Fibroblast of skin of abdomen (primary cell): Measurements from ENCODE around the gene PPP2R3B. TPM values are rescaled to one million over a fixed set of nuclear protein-coding genes. Genes with fewer than 3 reads are reported as not detected.
A peak's percentile ranks its signal among the peaks of the same experiment; 100 is the strongest.
"Not testable (repeated sequence)": the region's sequence is repeated elsewhere in the genome, so short reads cannot be mapped to it uniquely, and the experiment has no call there.

Source experiments
- DNase-seq: peaks from one replicate; pipeline ENCODE4 v3.0.0-alpha.2; 2013
- polyA plus RNA-seq, 2 experiments: library from polyadenylated mRNA; unstranded; fragments of 120-200 nt; gene quantifications; one replicate each; pipeline ENCODE4 v1.2.1, GENCODE V29; 2013; ENCODE audit not compliant: insufficient read length in 2 of 2

Gene PPP2R3B, protein sequence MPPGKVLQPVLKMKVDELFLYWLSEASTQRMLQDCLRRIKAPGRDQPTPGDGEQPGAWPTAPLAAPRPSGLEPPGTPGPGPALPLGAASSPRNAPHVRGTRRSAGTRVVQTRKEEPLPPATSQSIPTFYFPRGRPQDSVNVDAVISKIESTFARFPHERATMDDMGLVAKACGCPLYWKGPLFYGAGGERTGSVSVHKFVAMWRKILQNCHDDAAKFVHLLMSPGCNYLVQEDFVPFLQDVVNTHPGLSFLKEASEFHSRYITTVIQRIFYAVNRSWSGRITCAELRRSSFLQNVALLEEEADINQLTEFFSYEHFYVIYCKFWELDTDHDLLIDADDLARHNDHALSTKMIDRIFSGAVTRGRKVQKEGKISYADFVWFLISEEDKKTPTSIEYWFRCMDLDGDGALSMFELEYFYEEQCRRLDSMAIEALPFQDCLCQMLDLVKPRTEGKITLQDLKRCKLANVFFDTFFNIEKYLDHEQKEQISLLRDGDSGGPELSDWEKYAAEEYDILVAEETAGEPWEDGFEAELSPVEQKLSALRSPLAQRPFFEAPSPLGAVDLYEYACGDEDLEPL
- 28.2 TPM for polyA plus RNA-seq (2013, experiment 1 of 2; ENCODE audit: insufficient read length)
- 28.4 TPM for polyA plus RNA-seq (2013, experiment 2 of 2; ENCODE audit: insufficient read length)

- DNase-seq, result peak; percentile 98
These were observed at the start of gene PPP2R3B for GRCh38 chrX:386768-387575. Gene PPP2R3B (minus strand): TSS chrX:386907. CDS start chrX:386691, 216 bp downstream.

DNA sequence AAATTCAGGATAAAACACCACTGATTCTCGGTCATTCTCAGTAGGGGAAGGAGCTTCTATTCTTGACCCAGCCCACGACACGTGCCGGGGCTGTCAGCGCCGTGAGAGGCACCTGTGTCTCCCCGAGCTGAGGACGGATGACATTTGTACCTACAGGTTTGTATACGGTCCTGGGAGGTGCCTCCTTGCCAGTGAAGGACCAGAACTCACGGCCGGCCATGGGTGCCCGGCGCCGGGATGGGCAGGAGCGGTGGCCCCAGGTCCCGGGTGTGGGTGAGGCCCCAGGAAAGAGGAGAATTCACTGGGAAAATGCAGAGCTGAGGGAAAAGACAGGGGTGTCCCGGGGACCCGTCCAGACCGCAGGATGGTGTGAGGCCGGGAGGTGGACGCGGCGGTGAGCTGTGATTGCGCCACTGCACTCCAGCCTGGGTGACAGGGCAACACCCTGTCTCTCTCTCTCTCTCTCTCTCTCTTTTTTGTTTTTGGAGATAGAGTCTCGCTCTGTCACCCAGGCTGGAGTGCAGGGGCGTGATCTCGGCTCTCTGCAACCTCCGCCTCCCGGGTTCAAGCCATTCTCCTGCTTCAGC is 48.9 kb upstream of the PPP2R3B start:
- no peak for DNase-seq

GRCh38 chrX:434946-435345 is 48.2 kb upstream of the PPP2R3B start:
- no peak for DNase-seq

DNA sequence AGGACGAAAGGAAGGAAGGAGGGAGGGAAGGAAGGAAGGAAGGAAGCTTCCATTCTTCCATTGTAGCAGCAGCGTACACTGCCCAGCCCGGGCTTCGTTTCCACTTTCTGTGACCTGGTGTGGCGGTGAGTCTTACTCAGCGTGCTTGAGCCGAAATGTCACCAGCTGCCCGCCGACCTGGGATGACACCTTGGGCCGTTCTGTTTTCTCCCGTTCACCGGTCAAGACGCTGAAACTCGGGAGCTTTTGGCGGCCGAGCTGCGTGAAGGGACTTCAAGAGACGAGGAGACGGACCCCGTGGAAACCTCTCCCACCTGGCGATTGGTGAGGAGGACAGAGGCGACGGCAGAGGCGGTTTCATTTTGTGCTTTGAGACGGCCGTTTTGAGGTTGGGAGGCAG is 47.1 kb upstream of the PPP2R3B start:
- no peak for DNase-seq

DNA sequence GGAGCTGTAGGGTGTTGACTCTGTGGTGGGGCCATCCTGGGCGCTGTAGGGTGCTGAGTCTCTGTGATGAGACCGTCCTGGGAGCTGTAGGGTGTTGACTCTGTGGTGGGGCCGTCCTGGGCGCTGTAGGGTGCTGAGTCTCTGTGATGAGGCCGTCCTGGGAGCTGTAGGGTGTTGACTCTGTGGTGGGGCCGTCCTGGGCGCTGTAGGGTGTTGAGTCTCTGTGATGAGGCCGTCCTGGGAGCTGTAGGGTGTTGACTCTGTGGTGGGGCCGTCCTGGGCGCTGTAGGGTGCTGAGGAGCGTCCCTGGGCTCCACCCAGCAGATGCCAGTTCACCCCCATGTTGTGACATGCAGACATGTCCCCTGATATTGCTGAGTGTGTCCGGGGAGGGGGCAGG is 46.0 kb upstream of the PPP2R3B start:
- not testable (repeated sequence) for DNase-seq

- DNase-seq, result no peak
These were observed 44.9 kb upstream of the PPP2R3B start for GRCh38 chrX:431492-432111.

DNA sequence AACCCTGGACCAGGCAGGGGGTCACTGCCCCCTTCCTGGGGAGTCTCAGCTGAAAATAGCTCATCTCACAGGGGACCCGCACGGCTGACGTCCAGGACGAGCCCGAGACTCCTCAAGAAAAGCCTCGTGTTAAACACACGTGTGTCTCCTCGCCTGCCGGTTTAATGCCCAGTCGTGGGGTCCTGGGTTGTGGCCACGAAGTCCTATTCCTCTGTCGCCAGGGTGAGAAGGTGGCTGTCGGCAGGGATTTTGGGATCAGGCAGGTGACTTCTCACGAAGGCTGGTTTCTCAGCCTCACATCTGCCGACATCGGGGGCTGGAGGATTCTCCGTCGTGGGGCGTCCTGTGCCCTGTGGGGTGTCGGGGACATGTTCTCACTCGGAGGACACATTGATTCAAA is 44.3 kb upstream of the PPP2R3B start:
- DNase-seq, result no peak

DNA sequence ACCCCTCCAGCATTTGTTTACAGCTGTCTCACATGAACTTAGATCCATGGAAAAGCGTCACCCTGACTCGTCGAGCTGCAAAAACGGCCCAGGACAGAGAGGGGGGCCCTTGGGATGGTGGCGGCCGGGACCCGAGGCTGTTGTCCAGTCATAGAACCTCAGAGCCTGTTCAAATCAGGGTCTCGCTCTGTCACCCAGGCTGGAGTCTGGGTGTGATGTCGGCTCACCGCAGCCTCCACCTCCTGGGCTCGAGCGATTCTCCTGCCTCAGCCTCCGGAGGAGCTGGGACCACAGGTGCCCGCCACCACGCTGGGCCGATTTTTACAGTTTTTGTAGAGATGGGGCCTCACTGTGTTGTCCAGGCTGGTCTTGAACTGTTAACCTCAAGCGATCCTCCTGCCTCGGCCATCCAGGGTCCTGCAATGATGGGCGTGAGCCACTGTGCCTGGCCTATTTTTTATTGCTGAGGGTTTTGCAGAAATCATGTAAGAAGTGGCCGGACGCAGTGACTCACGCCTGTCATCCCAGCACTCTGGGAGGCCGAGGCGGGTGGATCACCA is 42.6 kb upstream of the PPP2R3B start:
- no peak for DNase-seq

DNA sequence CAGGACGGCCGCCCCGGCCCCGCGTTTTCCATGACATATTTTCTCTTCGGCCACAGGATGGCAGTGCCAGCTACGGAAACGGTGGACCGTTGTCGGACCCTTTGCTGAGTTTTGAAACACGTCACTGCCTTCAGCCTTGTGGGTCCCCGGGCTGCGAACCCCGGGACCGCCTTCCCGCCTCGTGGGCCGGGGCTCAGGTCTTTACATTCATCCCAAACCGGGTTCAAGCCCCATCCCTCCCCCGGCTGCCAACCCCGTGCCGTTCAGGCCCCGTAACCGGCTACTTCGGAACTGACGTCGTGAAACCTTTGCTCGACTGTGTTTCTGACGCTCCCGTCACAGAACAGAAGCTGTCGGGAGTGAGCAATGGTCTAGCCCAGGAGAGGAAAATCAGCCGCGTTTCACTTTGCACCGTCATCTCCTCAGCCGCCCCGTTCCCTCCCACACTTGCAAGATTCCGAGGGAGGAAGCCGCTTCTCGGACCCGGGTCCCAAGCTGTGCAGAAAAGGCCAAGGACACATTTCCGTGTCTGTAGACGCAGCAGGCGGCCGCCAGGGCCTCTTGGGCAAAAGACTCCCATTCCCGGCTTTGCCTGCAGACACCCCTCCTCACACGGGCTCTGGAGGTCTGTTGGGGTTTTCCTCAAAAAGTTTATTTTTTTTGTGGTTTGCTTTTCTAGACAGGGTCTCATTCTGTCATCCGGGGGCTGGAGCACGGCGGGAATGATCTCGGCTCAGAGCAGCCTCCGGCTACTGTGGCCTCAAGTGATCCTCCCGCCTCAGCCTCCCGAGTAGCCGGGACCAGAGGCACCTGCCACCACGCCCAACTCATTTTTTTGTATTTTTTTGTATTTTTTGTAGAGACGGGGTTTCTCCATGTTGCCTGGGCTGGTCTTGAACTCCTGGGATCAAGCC is 41.4 kb upstream of the PPP2R3B start:
- DNase-seq, result peak; percentile 34

DNA sequence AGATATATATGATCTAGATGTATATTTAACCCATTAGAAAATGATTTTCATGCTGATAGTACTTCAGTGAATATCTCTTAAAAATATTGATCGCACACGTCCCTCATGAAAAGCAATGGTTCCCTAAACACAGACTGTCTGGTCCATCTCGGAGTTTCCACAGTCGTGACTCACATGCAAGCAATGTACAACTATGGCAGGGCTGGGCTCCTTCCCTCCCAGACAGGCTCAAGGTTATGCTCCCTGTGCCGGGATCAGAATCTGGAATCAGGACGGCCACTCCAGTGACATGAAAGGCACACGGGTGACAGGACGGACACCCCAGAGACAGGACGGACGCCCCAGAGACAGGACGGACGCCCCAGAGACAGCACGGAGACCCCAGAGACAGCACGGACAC is 40.2 kb upstream of the PPP2R3B start:
- DNase-seq, result peak; percentile 18

DNA sequence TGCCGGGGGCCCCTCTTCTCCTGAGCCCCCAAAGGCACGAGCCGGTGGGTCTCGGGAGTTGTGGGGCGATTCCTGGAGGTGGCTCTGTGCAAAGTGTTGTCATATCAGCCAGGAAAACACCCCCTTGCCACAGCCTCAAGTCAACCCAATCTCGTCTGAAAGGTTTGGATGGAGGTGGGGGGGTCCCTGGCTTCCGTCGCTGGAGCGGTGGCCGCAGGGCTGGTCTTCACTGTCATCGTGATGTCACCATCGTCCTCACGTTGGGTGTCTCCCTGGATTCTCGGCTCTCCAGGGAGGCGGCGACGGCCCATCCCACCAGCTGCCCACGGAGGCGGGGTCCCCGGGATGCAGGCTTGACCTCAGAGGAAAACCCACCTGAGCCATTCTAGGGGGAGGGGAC is 38.3 kb upstream of the PPP2R3B start:
- no peak for DNase-seq

GRCh38 chrX:421646-422391 is 35.1 kb upstream of the PPP2R3B start:
- DNase-seq, result no peak

GRCh38 chrX:420496-421223 is 34.0 kb upstream of the PPP2R3B start:
- no peak for DNase-seq

DNA sequence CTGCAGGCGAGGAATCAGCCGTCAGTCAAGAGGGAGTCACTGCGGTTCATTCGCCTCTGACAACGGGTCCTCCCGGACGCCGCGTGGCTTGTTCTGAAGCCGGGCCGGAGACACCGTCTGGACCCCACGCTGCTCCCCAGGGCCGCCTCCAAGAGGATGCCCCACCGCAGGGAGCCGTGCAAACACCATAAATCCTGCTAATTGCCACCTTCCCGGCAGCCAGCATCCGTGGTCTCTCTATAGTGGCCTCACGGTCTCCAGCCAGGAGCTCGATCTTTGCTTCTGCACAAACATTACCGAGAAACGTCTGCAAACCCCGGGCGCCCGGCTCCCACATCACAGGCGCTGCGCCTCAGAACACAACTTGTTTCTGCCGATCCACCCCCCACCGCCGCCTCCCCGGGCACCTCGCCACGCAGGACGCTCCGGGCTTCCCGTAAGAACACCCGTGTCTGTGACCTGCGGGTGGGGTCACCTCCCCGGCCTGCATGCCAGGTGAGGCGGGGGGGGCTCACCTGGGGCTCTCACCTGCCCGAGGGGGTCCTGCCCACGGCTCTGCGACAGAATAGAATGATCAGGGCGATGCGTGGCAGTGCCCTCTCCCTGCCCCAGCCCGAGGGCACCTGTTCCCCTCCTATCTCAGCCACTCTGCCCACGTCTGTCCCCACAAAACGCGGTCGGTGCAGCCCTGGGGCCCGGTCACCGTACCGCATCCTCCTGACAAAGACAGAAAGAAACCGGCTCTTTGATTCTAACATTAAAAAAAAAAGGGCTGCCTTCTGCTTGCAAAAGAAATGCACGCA is 32.4 kb upstream of the PPP2R3B start:
- no peak for DNase-seq

- DNase-seq, result not testable (repeated sequence)
These were observed 28.8 kb upstream of the PPP2R3B start for GRCh38 chrX:415498-415897.

GRCh38 chrX:413322-414201 is 26.9 kb upstream of the PPP2R3B start:
- peak; percentile 56 for DNase-seq

DNA sequence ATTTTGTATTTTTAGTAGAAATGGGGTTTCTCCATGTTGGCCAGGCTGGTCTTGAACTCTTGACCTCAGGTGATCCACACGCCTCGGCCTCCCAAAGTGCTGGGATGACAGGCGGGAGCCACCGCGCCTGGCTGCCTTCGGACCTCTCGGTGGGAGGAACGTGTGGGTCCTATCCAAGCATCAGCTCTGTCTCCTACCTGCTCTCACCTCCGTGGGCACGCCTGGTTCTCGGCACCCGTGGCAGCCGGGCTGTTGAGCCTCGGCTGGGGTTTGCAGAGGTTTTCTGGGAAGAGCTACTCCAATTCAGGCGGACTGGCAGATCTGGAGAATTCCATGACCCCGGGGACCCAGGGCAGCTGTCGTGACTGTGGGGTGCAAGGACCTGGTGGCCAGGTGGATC is 23.6 kb upstream of the PPP2R3B start:
- no peak for DNase-seq

- no peak for DNase-seq
These were observed 18.4 kb upstream of the PPP2R3B start for GRCh38 chrX:405149-405548.
